T-cell (primary cell): ENCODE data around the gene SLC27A1. TPM values are rescaled to one million over a fixed set of nuclear protein-coding genes. Genes with fewer than 3 reads are reported as not detected.
A peak's percentile ranks its signal among the peaks of the same experiment; 100 is the strongest.

Experiments used
- ATAC-seq, 4 experiments: fragments of 200-7000 bp in 3 of 4; fragments of 150-1000 bp in 1 of 4; cut with Tn5 transposase; replicated peaks in 1 of 4; 1 replicate in 3 of 4; 2 replicates in 1 of 4; pipeline ENCODE4 v1.10.0; 2021; ENCODE audit warnings: moderate library complexity in 3 of 4, mild to moderate bottlenecking in 2 of 4, moderate number of reproducible peaks in 1 of 4
- CTCF ChIA-PET, 2 donors: fragments of 300-600 bp; sonication (Branson Sonifier 250); formaldehyde crosslinking; loops; one replicate each; lab custom pipeline; 2022; ENCODE audit warnings: antibody characterized with exemption in 2 of 2; lab: Charles Lee
- POLR2A ChIA-PET, 2 donors: fragments of 300-600 bp; sonication (Branson Sonifier 250); formaldehyde crosslinking; loops; one replicate each; lab custom pipeline; 2022; ENCODE audit warnings: antibody characterized with exemption in 2 of 2; lab: Charles Lee
- DNase-seq, 35 experiments: peaks; one replicate each; pipeline versions ENCODE4 v3.0.0 to v3.0.0-alpha.2; 2013 to 2023
- H3K27ac ChIP-seq: one replicate; pipeline ENCODE4 v1.5.1; 2013; ENCODE audit warnings: low read length
- H3K27me3 ChIP-seq, 2 experiments: replicated peaks in 1 of 2; 1 replicate in 1 of 2; 2 replicates in 1 of 2; pipeline versions ENCODE4 v1.6.1 to v1.7.0; 2013; ENCODE audit warnings: low read length in 1 of 2, mixed read lengths in 1 of 2; ENCODE audit not compliant: control insufficient read depth in 2 of 2, insufficient read depth in 2 of 2; ENCODE audit errors: extremely low read depth in 1 of 2
- H3K36me3 ChIP-seq, 2 donors: 1 replicate in 1 of 2; 2 replicates in 1 of 2; pipeline versions ENCODE4 v1.6.1 to v1.7.0; 2013; ENCODE audit warnings: low read length in 1 of 2; ENCODE audit not compliant: control insufficient read depth in 2 of 2, insufficient read depth in 1 of 2; ENCODE audit errors: extremely low read depth in 1 of 2
- H3K4me1 ChIP-seq, 2 experiments: 1 replicate in 1 of 2; 2 replicates in 1 of 2; pipeline versions ENCODE4 v1.6.1 to v1.7.0; 2013; ENCODE audit warnings: low read length in 2 of 2, mixed read lengths in 1 of 2; ENCODE audit not compliant: insufficient read depth in 2 of 2, control insufficient read depth in 1 of 2; ENCODE audit errors: extremely low read depth in 1 of 2
- H3K4me3 ChIP-seq, 2 donors: 1 replicate in 1 of 2; 2 replicates in 1 of 2; pipeline versions ENCODE4 v1.5.1 to v1.7.0; 2013; ENCODE audit warnings: mild to moderate bottlenecking in 2 of 2, low read length in 1 of 2, moderate library complexity in 1 of 2; ENCODE audit not compliant: control insufficient read depth in 1 of 2; ENCODE audit errors: extremely low read depth in 1 of 2
- H3K9me3 ChIP-seq: 2 replicates; pipeline ENCODE4 v1.7.0; 2013
- H3K27ac Mint-ChIP-seq, 2 donors: one replicate each; pipeline ENCODE4 v1.8.0; 2020 to 2021; ENCODE audit warnings: mild to moderate bottlenecking in 2 of 2, mixed read lengths in 2 of 2
- H3K27me3 Mint-ChIP-seq, 2 donors: one replicate each; pipeline ENCODE4 v1.8.0; 2021 to 2022; ENCODE audit warnings: mixed read lengths in 2 of 2
- H3K36me3 Mint-ChIP-seq: one replicate; pipeline ENCODE4 v1.8.0; 2021; ENCODE audit warnings: mixed read lengths
- H3K4me1 Mint-ChIP-seq, 3 donors: one replicate each; pipeline ENCODE4 v1.8.0; 2020 to 2022; ENCODE audit warnings: mixed read lengths in 3 of 3, mild to moderate bottlenecking in 1 of 3
- H3K4me3 Mint-ChIP-seq, 3 donors: one replicate each; pipeline ENCODE4 v1.8.0; 2020 to 2022; ENCODE audit warnings: mild to moderate bottlenecking in 3 of 3, mixed read lengths in 3 of 3, moderate library complexity in 3 of 3
- H3K9me3 Mint-ChIP-seq, 3 donors: one replicate each; pipeline ENCODE4 v1.8.0; 2020 to 2022; ENCODE audit warnings: mixed read lengths in 3 of 3
- WGBS: methylation state at CpG from one replicate; pipeline ENCODE4 v1.1.5; 2013; ENCODE audit warnings: missing lambda C conversion rate; ENCODE audit not compliant: insufficient coverage; 5-methylcytosine and 5-hydroxymethylcytosine counted together
- total RNA-seq, 35 experiments: library from RNA in 6 of 35; stranded (reverse) in 6 of 35; fragments of 120-200 nt in 1 of 35; gene quantifications; one replicate each; pipeline versions ENCODE4 v1.2.1 to v1.2.4 and lab custom pipeline; 2013 to 2026

Gene SLC27A1
- total RNA-seq, 5 donors from 2014 or later (not counting 1 experiment from before 2014, with no cell fraction given), result 5.9 to 13.3 (median 10.5) TPM

GRCh38 chr19:17522988-17523872 is 52.9 kb downstream of the SLC27A1 start:
- Histone ChIP-seq H3K4me3 (peak overlapping the region in 1 of 2 donors; percentile 17), H3K27ac (peak overlapping the region; percentile 70), H3K27me3 (peaks cover 0 to 18% of the 10 kb centered on the region in 2 experiments), H3K4me1 (peaks cover 8 to 32% of the 10 kb centered on the region in 2 experiments), H3K36me3 (peaks cover 0 to 2% of the 10 kb centered on the region in 2 donors), H3K9me3 (no peaks in the 10 kb centered on the region)
- Mint-ChIP-seq H3K4me3 (peak overlapping the region; percentile 50 to 85 (median 64)), H3K27me3 (no peaks in the 10 kb centered on the region), H3K36me3 (peaks cover 2% of the 10 kb centered on the region), H3K4me1 (peaks cover 20 to 36% (median 28%) of the 10 kb centered on the region in 3 donors), H3K27ac (peak overlapping the region; percentile 94 to 97), H3K9me3 (no peaks in the 10 kb centered on the region)
- ChIA-PET POLR2A (interaction anchor here in 1 of 2 donors (0.5 kb wide), 1 partner anchor 114 kb away, joined by 11 read pairs; no protein-coding TSS in a partner anchor), CTCF (no interaction called here)
- ATAC-seq, result peak; percentile 78 to 94 (median 87)
- WGBS, result 9% methylated on average over 20 of the region's 24 CpGs
- DNase-seq, result peak; percentile 12 to 69 (median 38)

DNA sequence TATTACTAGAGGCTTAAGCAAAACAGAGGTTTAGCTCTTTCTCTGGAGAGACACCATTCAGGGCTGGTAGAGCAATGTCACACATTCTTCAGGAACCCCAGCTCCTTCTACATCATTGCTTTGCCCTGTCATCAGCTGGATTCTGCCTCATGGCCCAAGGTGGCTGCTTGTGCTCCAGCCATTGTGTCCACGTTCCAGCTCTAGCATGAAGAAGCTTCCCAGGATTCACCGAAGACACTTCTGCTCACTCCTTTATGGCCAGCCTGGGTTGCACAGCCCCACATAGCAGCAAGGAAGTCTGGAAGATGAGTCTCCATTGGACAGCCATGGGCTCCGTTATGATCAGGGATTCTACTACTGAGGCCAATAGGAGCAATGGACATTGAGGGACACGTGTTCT is 54.3 kb downstream of the SLC27A1 start:
- WGBS, result 100% methylated on average over 4 of the region's 4 CpGs
- no peak overlapping the region for H3K4me3 ChIP-seq

GRCh38 chr19:17525141-17525540 is 54.8 kb downstream of the SLC27A1 start:
- Histone ChIP-seq H3K36me3 (no peaks in the 10 kb centered on the region), H3K4me3 (no peak overlapping the region), H3K27me3 (peaks cover 0 to 24% of the 10 kb centered on the region in 2 experiments), H3K9me3 (no peaks in the 10 kb centered on the region), H3K4me1 (peaks cover 8 to 38% of the 10 kb centered on the region in 2 experiments), H3K27ac (no peak overlapping the region)
- Mint-ChIP-seq H3K36me3 (no peaks in the 10 kb centered on the region), H3K27ac (peak overlapping the region in 1 of 2 donors; percentile 52), H3K4me3 (peak overlapping the region in 1 of 3 donors; percentile 85), H3K27me3 (no peaks in the 10 kb centered on the region), H3K9me3 (peaks cover 0 to 6% (median 0%) of the 10 kb centered on the region in 3 donors), H3K4me1 (peaks cover 20 to 45% (median 28%) of the 10 kb centered on the region in 3 donors)
- ATAC-seq (no peak), DNase-seq (no peak)
- 90% methylated on average over 8 of the region's 9 CpGs for WGBS
- POLR2A ChIA-PET, result no interaction called here
- CTCF ChIA-PET, result no interaction called here

More for the DNA sequence above, 54.3 kb downstream of the SLC27A1 start:
- Histone ChIP-seq H3K27me3 (peaks cover 0 to 24% of the 10 kb centered on the region in 2 experiments), H3K27ac (no peak overlapping the region), H3K4me1 (peaks cover 8 to 38% of the 10 kb centered on the region in 2 experiments), H3K36me3 (peaks cover 0 to under 1% of the 10 kb centered on the region in 2 donors), H3K9me3 (no peaks in the 10 kb centered on the region)
- Mint-ChIP-seq H3K36me3 (peaks cover 2% of the 10 kb centered on the region), H3K4me3 (peak overlapping the region in 1 of 3 donors; percentile 85), H3K27me3 (no peaks in the 10 kb centered on the region), H3K27ac (peak overlapping the region; percentile 52 to 63), H3K4me1 (peaks cover 20 to 45% (median 28%) of the 10 kb centered on the region in 3 donors), H3K9me3 (peaks cover 0 to 6% (median 0%) of the 10 kb centered on the region in 3 donors)
- ATAC-seq (no peak), DNase-seq (no peak)
- ChIA-PET POLR2A (interaction anchor here in 1 of 2 donors (0.6 kb wide), 2 partner anchors 14 to 126 kb away, joined by 3 to 5 read pairs; no protein-coding TSS in a partner anchor), CTCF (no interaction called here)

DNA sequence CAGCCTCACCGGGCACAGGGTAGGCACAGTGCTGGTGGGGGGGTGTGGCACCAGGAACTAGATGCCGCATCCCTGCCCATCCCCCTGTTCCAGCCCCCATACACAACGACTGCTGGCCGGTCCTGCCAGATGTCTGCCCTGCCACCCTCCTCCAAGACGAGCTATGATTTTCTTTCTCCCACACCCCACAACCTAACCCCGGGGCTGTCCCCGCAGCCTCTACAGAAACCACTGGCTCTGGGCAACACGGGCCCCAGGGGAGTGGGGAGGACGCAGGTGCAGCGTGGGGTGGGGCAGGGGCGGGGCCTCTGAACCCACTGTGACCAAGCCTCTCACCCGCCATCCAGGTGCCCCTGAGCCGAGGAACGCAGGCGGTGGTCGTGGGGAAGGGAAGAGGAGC is 56.6 kb downstream of the SLC27A1 start:
- Mint-ChIP-seq H3K27me3 (no peaks in the 10 kb centered on the region), H3K9me3 (peaks cover 0 to 6% (median 0%) of the 10 kb centered on the region in 3 donors), H3K36me3 (no peaks in the 10 kb centered on the region), H3K4me3 (peak overlapping the region in 1 of 3 donors; percentile 49), H3K4me1 (peaks cover 20 to 46% (median 28%) of the 10 kb centered on the region in 3 donors), H3K27ac (no peak overlapping the region)
- Histone ChIP-seq H3K4me3 (no peak overlapping the region), H3K4me1 (peaks cover 8 to 45% of the 10 kb centered on the region in 2 experiments), H3K36me3 (no peaks in the 10 kb centered on the region), H3K9me3 (no peaks in the 10 kb centered on the region), H3K27ac (no peak overlapping the region), H3K27me3 (peaks cover 0 to 27% of the 10 kb centered on the region in 2 experiments)
- CTCF ChIA-PET, result no interaction called here
- POLR2A ChIA-PET, result no interaction called here
- WGBS, result 13% methylated on average over 9 of the region's 16 CpGs
- peak in 1 of 4 experiments; percentile 39 for ATAC-seq
- DNase-seq, result peak in 2 of 35 experiments; percentile 15 to 46

- H3K27ac Mint-ChIP-seq, result no peak overlapping the region
- Histone ChIP-seq H3K4me1 (peaks cover 8 to 45% of the 10 kb centered on the region in 2 experiments), H3K27me3 (peaks cover 0 to 27% of the 10 kb centered on the region in 2 experiments), H3K4me3 (no peak overlapping the region), H3K9me3 (no peaks in the 10 kb centered on the region), H3K36me3 (no peaks in the 10 kb centered on the region), H3K27ac (no peak overlapping the region)
- H3K9me3 Mint-ChIP-seq, result peaks cover 0 to 6% (median 0%) of the 10 kb centered on the region in 3 donors
- POLR2A ChIA-PET, result no interaction called here
- peaks cover 19 to 45% (median 24%) of the 10 kb centered on the region in 3 donors for H3K4me1 Mint-ChIP-seq
- no peaks in the 10 kb centered on the region for H3K36me3 Mint-ChIP-seq
- no peaks in the 10 kb centered on the region for H3K27me3 Mint-ChIP-seq
- WGBS, result 53% methylated on average over 9 of the region's 10 CpGs
- no peak for DNase-seq
- CTCF ChIA-PET, result no interaction called here
- peak overlapping the region in 1 of 3 donors; percentile 49 for H3K4me3 Mint-ChIP-seq
- ATAC-seq, result no peak
Observed at GRCh38 chr19:17527326-17527725, 57.0 kb downstream of the SLC27A1 start.

- ChIA-PET POLR2A (no interaction called here), CTCF (interaction anchor here in 1 of 2 donors (0.7 kb wide), 1 partner anchor 15 kb away, joined by 3 read pairs; no protein-coding TSS in a partner anchor)
- Mint-ChIP-seq H3K27me3 (no peaks in the 10 kb centered on the region), H3K4me3 (no peak overlapping the region), H3K27ac (peak overlapping the region in 1 of 2 donors; percentile 20), H3K36me3 (no peaks in the 10 kb centered on the region), H3K9me3 (peaks cover 0 to 6% (median 0%) of the 10 kb centered on the region in 3 donors), H3K4me1 (peaks cover 6 to 32% (median 12%) of the 10 kb centered on the region in 3 donors)
- Histone ChIP-seq H3K36me3 (no peaks in the 10 kb centered on the region), H3K4me1 (peaks cover 2 to 32% of the 10 kb centered on the region in 2 experiments), H3K4me3 (no peak overlapping the region), H3K9me3 (no peaks in the 10 kb centered on the region), H3K27me3 (peaks cover 0 to 27% of the 10 kb centered on the region in 2 experiments), H3K27ac (no peak overlapping the region)
- WGBS, result 89% methylated on average over 1 of the region's 3 CpGs
- no peak for ATAC-seq
- DNase-seq, result no peak
Observed at GRCh38 chr19:17528610-17529009, 58.3 kb downstream of the SLC27A1 start.
